PC-3 (cell line): ENCODE measurements around the gene LCE3D.

Experiments used
- EZH2 ChIP-seq: fragments of 300-600 bp; sonication (generic); IDR thresholded peaks from one replicate; pipeline ENCODE4 v1.6.1; 2017; ENCODE audit warnings: antibody characterized with exemption, mild to moderate bottlenecking, low read length; ENCODE audit not compliant: unreplicated experiment
- TF ChIP-seq, protein P1 (sequence below): fragments of 300-600 bp; sonication (generic); conservative IDR thresholded peaks from 2 replicates; pipeline ENCODE4 v1.5.1; 2017; ENCODE audit warnings: antibody characterized with exemption, low read depth, mild to moderate bottlenecking, low read length

DNA sequence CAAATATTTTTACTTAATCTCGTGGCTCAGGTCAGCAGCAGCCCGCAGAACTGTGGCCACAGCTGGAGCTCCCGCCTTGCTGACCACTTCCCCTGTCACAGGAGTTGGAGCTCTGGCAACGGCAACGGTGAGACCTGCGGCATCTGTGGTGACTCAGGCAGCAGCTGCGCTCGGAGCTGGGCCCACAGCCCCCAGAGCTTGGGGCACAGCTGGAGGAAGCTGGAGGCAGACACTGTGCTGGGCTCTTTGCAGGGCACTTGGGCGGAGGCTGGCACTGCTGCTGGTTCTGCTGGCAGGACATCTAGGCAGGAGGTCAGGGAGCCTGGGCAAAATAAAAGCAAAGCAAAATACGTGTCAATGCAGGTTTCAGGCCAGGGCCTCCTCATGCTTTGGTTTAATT is 42.5 kb upstream of the LCE3D start, which contains the start of gene LCE3A:
- no peak for TF ChIP-seq EZH2
- TF ChIP-seq, protein P1, sequence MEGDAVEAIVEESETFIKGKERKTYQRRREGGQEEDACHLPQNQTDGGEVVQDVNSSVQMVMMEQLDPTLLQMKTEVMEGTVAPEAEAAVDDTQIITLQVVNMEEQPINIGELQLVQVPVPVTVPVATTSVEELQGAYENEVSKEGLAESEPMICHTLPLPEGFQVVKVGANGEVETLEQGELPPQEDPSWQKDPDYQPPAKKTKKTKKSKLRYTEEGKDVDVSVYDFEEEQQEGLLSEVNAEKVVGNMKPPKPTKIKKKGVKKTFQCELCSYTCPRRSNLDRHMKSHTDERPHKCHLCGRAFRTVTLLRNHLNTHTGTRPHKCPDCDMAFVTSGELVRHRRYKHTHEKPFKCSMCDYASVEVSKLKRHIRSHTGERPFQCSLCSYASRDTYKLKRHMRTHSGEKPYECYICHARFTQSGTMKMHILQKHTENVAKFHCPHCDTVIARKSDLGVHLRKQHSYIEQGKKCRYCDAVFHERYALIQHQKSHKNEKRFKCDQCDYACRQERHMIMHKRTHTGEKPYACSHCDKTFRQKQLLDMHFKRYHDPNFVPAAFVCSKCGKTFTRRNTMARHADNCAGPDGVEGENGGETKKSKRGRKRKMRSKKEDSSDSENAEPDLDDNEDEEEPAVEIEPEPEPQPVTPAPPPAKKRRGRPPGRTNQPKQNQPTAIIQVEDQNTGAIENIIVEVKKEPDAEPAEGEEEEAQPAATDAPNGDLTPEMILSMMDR: no peak
